Lung (tissue), 12 donors: ENCODE data around the gene ABHD13. TPM values are rescaled to one million over a fixed set of nuclear protein-coding genes. Genes with fewer than 3 reads are reported as not detected.

Experiments
- ATAC-seq: fragments of 200-7000 bp; cut with Tn5 transposase; one replicate; pipeline ENCODE4 v1.9.1; 2020; ENCODE audit warnings: moderate number of reproducible peaks; ENCODE audit not compliant: insufficient read depth, low FRiP score
- DNase-seq, 3 donors: peaks; one replicate each; pipeline ENCODE4 v3.0.0-alpha.2; 2013 to 2017
- H3K27ac ChIP-seq, 2 donors: one replicate each; pipeline ENCODE4 v1.5.1; 2013; ENCODE audit warnings: mild to moderate bottlenecking in 2 of 2, moderate library complexity in 2 of 2, control low read depth in 1 of 2, inconsistent platforms in 1 of 2, low read depth in 1 of 2, low read length in 1 of 2
- H3K27me3 ChIP-seq, 3 donors: one replicate each; pipeline ENCODE4 v1.5.1; 2013; ENCODE audit warnings: low read length in 2 of 3; ENCODE audit not compliant: control insufficient read depth in 3 of 3, insufficient read depth in 3 of 3
- H3K36me3 ChIP-seq, 4 donors: one replicate each; pipeline ENCODE4 v1.5.1; 2013; ENCODE audit warnings: low read length in 4 of 4, mild to moderate bottlenecking in 1 of 4, moderate library complexity in 1 of 4; ENCODE audit not compliant: control insufficient read depth in 4 of 4, insufficient read depth in 4 of 4
- H3K4me1 ChIP-seq, 5 donors: one replicate each; pipeline ENCODE4 v1.5.1; 2013; ENCODE audit warnings: low read length in 5 of 5, mild to moderate bottlenecking in 2 of 5, moderate library complexity in 1 of 5; ENCODE audit not compliant: control insufficient read depth in 5 of 5, insufficient read depth in 5 of 5
- H3K4me3 ChIP-seq: one replicate; pipeline ENCODE4 v1.5.1; 2013; ENCODE audit warnings: mild to moderate bottlenecking, control low read depth, moderate library complexity
- H3K9ac ChIP-seq, 2 donors: one replicate each; pipeline ENCODE4 v1.5.1; 2013; ENCODE audit warnings: low read length in 2 of 2, control low read depth in 1 of 2; ENCODE audit not compliant: insufficient read depth in 1 of 2
- H3K9me3 ChIP-seq, 4 donors: one replicate each; pipeline ENCODE4 v1.5.1; 2013; ENCODE audit warnings: low read length in 3 of 4, mild to moderate bottlenecking in 1 of 4, moderate library complexity in 1 of 4; ENCODE audit not compliant: control insufficient read depth in 4 of 4, insufficient read depth in 3 of 4
- CTCF ChIP-seq: IDR thresholded peaks from 2 replicates; pipeline ENCODE4 v1.5.1; 2012; ENCODE audit warnings: mild to moderate bottlenecking; ENCODE audit errors: control extremely low read depth, extremely low read depth
- WGBS, 2 donors: extraction: QIAGEN DNeasy Blood & Tissue Kit; methylation state at CpG; one replicate each; pipeline ENCODE4 v1.1.7; 2013; 5-methylcytosine and 5-hydroxymethylcytosine counted together
- polyA plus RNA-seq, 2 donors: library from polyadenylated mRNA; stranded (reverse); fragments of 200-250 nt; gene quantifications; one replicate each; pipeline ENCODE4 v1.2.1, GENCODE V29; 2013
- total RNA-seq, 2 donors: library from RNA; depleted of rRNA in 1 of 2; stranded (reverse); fragments of >200 nt in 1 of 2; gene quantifications; one replicate each; pipeline ENCODE4 v1.2.1, GENCODE V29; 2014 to 2021
- donor health status: control.
- donor health status: control.
- donor health status: Bipolar disorder and iron deficiency.
- donor health status: healthy.
- donor health status: DM: yes; HTN: yes; CAD: no.

Gene ABHD13
- total and polyA plus RNA-seq, 4 donors = 4.7 to 17.5 (median 8.3) TPM

- H3K36me3 ChIP-seq = no peaks in the 10 kb centered on the region
- no peak overlapping the region for H3K27ac ChIP-seq
- H3K9me3 ChIP-seq = peaks cover 0 to 15% (median 0%) of the 10 kb centered on the region in 4 donors
- H3K4me3 ChIP-seq = no peak overlapping the region
- ATAC-seq = no peak
- no peak for DNase-seq
- no peak for TF ChIP-seq CTCF
- no peaks in the 10 kb centered on the region for H3K27me3 ChIP-seq
- no peak overlapping the region for H3K9ac ChIP-seq
- H3K4me1 ChIP-seq = no peaks in the 10 kb centered on the region
- 94% methylated on average over 5 of the region's 5 CpGs for WGBS, 2 donors
Observed at GRCh38 chr13:108195861-108196260, 22.3 kb upstream of the ABHD13 start.

GRCh38 chr13:108200781-108201398 is 17.3 kb upstream of the ABHD13 start:
- Histone ChIP-seq H3K4me3 (no peak overlapping the region), H3K4me1 (no peaks in the 10 kb centered on the region), H3K9me3 (peaks cover 0 to under 1% (median 0%) of the 10 kb centered on the region in 4 donors), H3K27ac (no peak overlapping the region), H3K36me3 (no peaks in the 10 kb centered on the region), H3K27me3 (no peaks in the 10 kb centered on the region), H3K9ac (no peak overlapping the region)
- TF ChIP-seq CTCF = no peak
- DNase-seq (no peak), ATAC-seq (no peak)
- 82 to 88% methylated on average over 1 of the region's 1 CpG for WGBS, 2 donors

GRCh38 chr13:108210551-108210950 is 7.6 kb upstream of the ABHD13 start:
- DNase-seq (no peak), ATAC-seq (no peak)
- Histone ChIP-seq H3K4me1 (peaks cover 1 to 9% (median 4%) of the 10 kb centered on the region in 5 donors), H3K4me3 (no peak overlapping the region), H3K27me3 (no peaks in the 10 kb centered on the region), H3K36me3 (peaks cover 0 to 12% (median 2%) of the 10 kb centered on the region in 4 donors), H3K9me3 (no peaks in the 10 kb centered on the region), H3K27ac (no peak overlapping the region), H3K9ac (no peak overlapping the region)
- 75 to 77% methylated on average over 2 of the region's 2 CpGs for WGBS, 2 donors
- TF ChIP-seq CTCF = no peak

GRCh38 chr13:108212886-108213285 is 5.3 kb upstream of the ABHD13 start:
- no peaks in the 10 kb centered on the region for H3K27me3 ChIP-seq
- H3K4me1 ChIP-seq = peaks cover 4 to 22% (median 9%) of the 10 kb centered on the region in 5 donors
- no peak overlapping the region for H3K27ac ChIP-seq
- 61 to 89% methylated on average over 4 of the region's 4 CpGs for WGBS, 2 donors
- no peak for TF ChIP-seq CTCF
- H3K9me3 ChIP-seq = no peaks in the 10 kb centered on the region
- DNase-seq = no peak
- H3K4me3 ChIP-seq = no peak overlapping the region
- no peak for ATAC-seq
- no peak overlapping the region for H3K9ac ChIP-seq
- H3K36me3 ChIP-seq = peaks cover 0 to 12% (median 2%) of the 10 kb centered on the region in 4 donors
